Peyer's patch (tissue), 4 donors: ENCODE measurements around the gene SCUBE3.

ENCODE experiments used
- CTCF ChIP-seq, 6 experiments: fragments of 450-650 bp in 4 of 6; fragments of 200-600 bp in 2 of 6; sonication (generic) in 1 of 6; IDR thresholded peaks; one replicate each; pipeline ENCODE4 v1.5.1; 2017 to 2019; ENCODE audit warnings: antibody characterized with exemption in 6 of 6, mild to moderate bottlenecking in 3 of 6, moderate library complexity in 1 of 6
- POLR2A ChIP-seq, 2 donors: fragments of 450-650 bp; IDR thresholded peaks; one replicate each; pipeline ENCODE4 v1.5.1; 2017; ENCODE audit warnings: antibody characterized with exemption in 2 of 2, mild to moderate bottlenecking in 2 of 2, moderate library complexity in 2 of 2

GRCh38 chr6:35259194-35259947 is 45.6 kb downstream of the SCUBE3 start, which contains the start of gene ZNF76:
- TF ChIP-seq CTCF (IDR thresholded peaks at IDR 0.05) (peak in 3 of 6 experiments; percentile 69 to 76 (median 73)), POLR2A (IDR thresholded peaks at IDR 0.05) (peak; percentile 18 to 25)
